ENCODE measurements around the gene CPXM2. TPM values are rescaled to one million over a fixed set of nuclear protein-coding genes. Genes with fewer than 3 reads are reported as not detected.

Gene CPXM2
- total RNA-seq, 2 donors from 2014 or later: not detected

GRCh38 chr10:123890756-123891143 is 857 bp downstream of the CPXM2 start:
- DNase-seq (ENCODE audit: low spot score): no peak

DNA sequence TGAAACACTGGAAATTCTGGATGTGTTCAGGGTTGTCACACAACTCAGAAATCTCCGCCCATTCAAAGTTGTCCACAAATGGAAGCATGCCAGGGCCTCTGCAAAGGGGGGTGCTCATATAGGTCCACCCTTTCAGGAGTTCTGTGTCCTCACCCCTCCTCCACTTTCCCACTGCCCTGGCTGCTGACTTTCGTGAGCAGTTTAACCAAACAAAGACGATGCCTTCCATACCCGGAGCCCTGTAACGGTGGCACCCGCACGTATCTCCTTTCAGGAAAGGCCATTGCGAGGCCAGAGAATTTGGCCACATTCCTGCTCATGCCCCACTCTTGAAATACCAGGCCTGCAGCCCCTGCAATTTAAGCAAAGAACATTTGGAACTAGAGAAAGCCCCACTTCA is 1.4 kb downstream of the CPXM2 start:
- H3K4me3 Mint-ChIP-seq: no peak overlapping the region
- no peak for ATAC-seq

More at GRCh38 chr10:123890756-123891143, 857 bp downstream of the CPXM2 start:
- no peak for ATAC-seq
- no peaks in the 10 kb centered on the region for H3K9me3 Mint-ChIP-seq
- H3K4me3 Mint-ChIP-seq: no peak overlapping the region
- H3K36me3 Mint-ChIP-seq: no peaks in the 10 kb centered on the region
- no peaks in the 10 kb centered on the region for H3K4me1 Mint-ChIP-seq (ENCODE audit: low read depth in 2 of 2)
- no peak overlapping the region for H3K27ac Mint-ChIP-seq
- peaks cover 25 to 31% of the 10 kb centered on the region in 2 donors for H3K27me3 Mint-ChIP-seq

GRCh38 chr10:123889821-123890220 is 1.8 kb downstream of the CPXM2 start:
- peaks cover 25 to 31% of the 10 kb centered on the region in 2 donors for H3K27me3 Mint-ChIP-seq
- no peaks in the 10 kb centered on the region for H3K4me1 Mint-ChIP-seq (ENCODE audit: low read depth in 2 of 2)
- DNase-seq (ENCODE audit: low spot score): no peak
- ATAC-seq: no peak
- no peaks in the 10 kb centered on the region for H3K9me3 Mint-ChIP-seq
- H3K36me3 Mint-ChIP-seq: no peaks in the 10 kb centered on the region
- H3K4me3 Mint-ChIP-seq: no peak overlapping the region
- no peak overlapping the region for H3K27ac Mint-ChIP-seq

More for the DNA sequence above, 1.4 kb downstream of the CPXM2 start:
- Mint-ChIP-seq H3K36me3 (no peaks in the 10 kb centered on the region), H3K27me3 (peaks cover 25 to 31% of the 10 kb centered on the region in 2 donors), H3K9me3 (no peaks in the 10 kb centered on the region), H3K27ac (no peak overlapping the region), H3K4me1 (ENCODE audit: low read depth in 2 of 2) (no peaks in the 10 kb centered on the region)
- no peak for DNase-seq (ENCODE audit: low spot score)

DNA sequence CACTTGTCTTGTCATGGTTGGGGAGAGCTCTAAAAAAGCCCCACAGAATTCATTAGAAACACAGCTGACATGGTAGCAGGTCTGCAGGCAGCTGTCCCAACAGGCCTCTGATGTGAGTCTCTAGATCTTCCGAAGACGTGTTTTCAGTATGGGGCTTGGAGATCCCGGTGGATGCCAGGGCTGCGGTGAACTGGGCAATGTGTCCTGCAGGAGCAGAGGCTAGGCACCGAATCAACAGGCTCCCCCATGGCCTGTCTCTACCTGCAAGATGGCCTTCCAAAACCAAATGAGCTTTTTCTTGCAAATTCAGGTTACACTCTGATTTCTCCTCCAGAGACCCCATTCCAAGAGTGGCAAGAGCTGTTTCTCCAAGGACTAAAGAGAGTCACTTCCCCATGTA is 2.9 kb downstream of the CPXM2 start:
- no peak for DNase-seq (ENCODE audit: low spot score)
- H3K36me3 Mint-ChIP-seq: no peaks in the 10 kb centered on the region
- H3K4me1 Mint-ChIP-seq (ENCODE audit: low read depth in 2 of 2): no peaks in the 10 kb centered on the region
- peaks cover 25 to 26% of the 10 kb centered on the region in 2 donors for H3K27me3 Mint-ChIP-seq
- ATAC-seq: no peak
- no peak overlapping the region for H3K4me3 Mint-ChIP-seq
- no peak overlapping the region for H3K27ac Mint-ChIP-seq
- H3K9me3 Mint-ChIP-seq: no peaks in the 10 kb centered on the region

GRCh38 chr10:123888256-123888655 is 3.4 kb downstream of the CPXM2 start:
- H3K27me3 Mint-ChIP-seq: peaks cover 25 to 26% of the 10 kb centered on the region in 2 donors
- ATAC-seq (no peak), DNase-seq (ENCODE audit: low spot score) (no peak)
- no peaks in the 10 kb centered on the region for H3K4me1 Mint-ChIP-seq (ENCODE audit: low read depth in 2 of 2)
- H3K27ac Mint-ChIP-seq: no peak overlapping the region
- no peak overlapping the region for H3K4me3 Mint-ChIP-seq
- H3K36me3 Mint-ChIP-seq: no peaks in the 10 kb centered on the region
- H3K9me3 Mint-ChIP-seq: no peaks in the 10 kb centered on the region

DNA sequence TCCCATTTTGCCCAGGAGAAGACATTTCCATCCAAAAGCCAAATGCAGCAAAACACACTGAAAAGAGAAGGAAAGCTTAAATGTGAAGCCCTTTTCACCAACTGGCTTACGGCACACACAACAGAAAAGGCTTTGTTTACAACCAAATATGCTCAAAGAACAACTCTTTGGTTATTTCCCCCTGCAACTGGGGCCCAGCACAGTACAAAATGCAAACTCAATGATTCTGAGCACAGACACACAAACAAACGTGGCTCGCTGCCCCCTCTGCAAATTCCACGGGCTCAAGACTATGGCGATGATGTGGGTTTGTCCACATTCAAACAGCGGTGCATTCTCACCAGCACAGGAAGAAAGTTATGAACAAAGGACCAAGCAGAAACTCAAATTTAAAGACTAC is 5.3 kb downstream of the CPXM2 start:
- Mint-ChIP-seq H3K27ac (no peak overlapping the region), H3K27me3 (peaks cover 17 to 22% of the 10 kb centered on the region in 2 donors), H3K9me3 (no peaks in the 10 kb centered on the region), H3K36me3 (no peaks in the 10 kb centered on the region), H3K4me3 (no peak overlapping the region), H3K4me1 (ENCODE audit: low read depth in 2 of 2) (no peaks in the 10 kb centered on the region)
- ATAC-seq (no peak), DNase-seq (ENCODE audit: low spot score) (no peak)

GRCh38 chr10:123885406-123886170 is 6.0 kb downstream of the CPXM2 start:
- Mint-ChIP-seq H3K4me1 (ENCODE audit: low read depth in 2 of 2) (no peaks in the 10 kb centered on the region), H3K27ac (no peak overlapping the region), H3K9me3 (no peaks in the 10 kb centered on the region), H3K4me3 (no peak overlapping the region), H3K27me3 (peaks cover 13 to 17% of the 10 kb centered on the region in 2 donors), H3K36me3 (no peaks in the 10 kb centered on the region)
- ATAC-seq (no peak), DNase-seq (ENCODE audit: low spot score) (no peak)

- H3K4me1 Mint-ChIP-seq (ENCODE audit: low read depth in 2 of 2): no peaks in the 10 kb centered on the region
- H3K27me3 Mint-ChIP-seq: peaks cover 6 to 11% of the 10 kb centered on the region in 2 donors
- no peak overlapping the region for H3K27ac Mint-ChIP-seq
- H3K4me3 Mint-ChIP-seq: no peak overlapping the region
- ATAC-seq: no peak
- no peaks in the 10 kb centered on the region for H3K9me3 Mint-ChIP-seq
- no peak for DNase-seq (ENCODE audit: low spot score)
- H3K36me3 Mint-ChIP-seq: no peaks in the 10 kb centered on the region
Observed at GRCh38 chr10:123884907-123885381, 6.7 kb downstream of the CPXM2 start.

DNA sequence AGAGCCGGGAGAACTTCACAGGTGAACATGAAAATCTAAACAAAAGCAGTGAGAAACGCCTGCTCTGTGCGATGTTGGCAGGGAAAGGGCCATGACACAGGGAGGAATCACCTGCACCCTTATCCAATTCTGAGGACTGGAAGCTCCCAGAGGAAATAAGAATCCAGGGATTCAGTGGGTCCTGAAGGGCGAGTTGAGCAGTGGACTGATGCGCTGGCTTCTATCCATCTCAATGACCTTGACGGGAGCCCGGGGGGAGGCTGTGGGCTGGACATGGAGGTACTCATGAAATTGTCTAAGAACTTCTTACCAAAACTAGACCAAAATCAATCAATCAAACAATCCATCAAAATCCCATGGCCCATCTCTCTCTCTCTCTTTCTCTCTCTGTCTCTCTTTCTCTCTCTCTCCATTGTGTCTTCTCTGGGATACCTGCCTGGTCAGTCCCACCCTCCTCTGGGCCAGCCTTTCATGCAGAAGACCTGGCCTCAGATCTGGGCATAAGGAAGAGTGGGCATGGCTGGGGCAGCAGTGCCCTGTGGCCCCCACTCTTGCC is 7.2 kb downstream of the CPXM2 start:
- ATAC-seq (no peak), DNase-seq (ENCODE audit: low spot score) (no peak)
- no peaks in the 10 kb centered on the region for H3K9me3 Mint-ChIP-seq
- H3K4me1 Mint-ChIP-seq (ENCODE audit: low read depth in 2 of 2): no peaks in the 10 kb centered on the region
- H3K4me3 Mint-ChIP-seq: no peak overlapping the region
- H3K27ac Mint-ChIP-seq: no peak overlapping the region
- H3K36me3 Mint-ChIP-seq: no peaks in the 10 kb centered on the region
- peaks cover 1 to 7% of the 10 kb centered on the region in 2 donors for H3K27me3 Mint-ChIP-seq

GRCh38 chr10:123883673-123884320 is 7.8 kb downstream of the CPXM2 start:
- Mint-ChIP-seq H3K27me3 (peaks cover 3 to 7% of the 10 kb centered on the region in 2 donors), H3K4me3 (no peak overlapping the region), H3K9me3 (no peaks in the 10 kb centered on the region), H3K4me1 (ENCODE audit: low read depth in 2 of 2) (no peaks in the 10 kb centered on the region), H3K36me3 (no peaks in the 10 kb centered on the region), H3K27ac (no peak overlapping the region)
- DNase-seq (ENCODE audit: low spot score) (no peak), ATAC-seq (no peak)

DNA sequence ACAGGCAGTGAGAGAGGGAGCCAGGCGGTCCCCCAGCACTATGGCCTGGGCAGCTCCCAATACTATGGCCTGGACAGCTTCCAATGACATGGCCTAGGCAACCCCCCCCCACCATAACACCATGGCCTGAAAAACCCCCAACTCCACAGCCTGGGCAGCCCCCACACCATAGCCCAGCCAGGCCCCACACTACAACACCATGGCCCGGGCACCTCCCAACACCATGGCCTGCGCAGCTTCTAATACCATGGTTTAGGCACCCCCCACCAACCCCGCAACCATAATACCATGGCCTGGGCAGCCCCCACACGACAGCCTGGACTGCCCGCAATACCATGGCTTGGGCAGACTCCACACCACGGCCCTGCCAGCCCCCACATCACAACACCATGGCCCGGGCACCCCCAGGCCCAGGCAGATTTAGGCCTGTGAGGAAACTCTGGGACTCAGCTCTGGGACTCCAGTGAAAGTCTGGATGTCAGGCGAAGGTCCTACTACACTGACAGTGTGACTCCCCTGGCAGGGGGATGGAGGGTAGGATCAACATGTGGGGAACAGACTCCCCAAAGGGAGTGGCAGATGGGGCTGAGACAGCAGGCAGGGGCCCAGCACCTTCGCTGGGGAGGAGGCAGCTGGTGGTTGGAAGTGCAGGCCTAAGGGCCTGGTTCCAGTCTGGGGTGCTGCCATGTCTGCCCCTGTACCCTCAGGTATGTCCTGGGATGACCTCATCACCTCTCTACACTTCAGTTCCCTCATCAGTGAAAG is 8.7 kb downstream of the CPXM2 start:
- ATAC-seq (peak; percentile 25 to 54), DNase-seq (ENCODE audit: low spot score) (no peak)
- H3K27ac Mint-ChIP-seq: no peak overlapping the region
- peaks cover 7% of the 10 kb centered on the region in 2 donors for H3K27me3 Mint-ChIP-seq
- no peak overlapping the region for H3K4me3 Mint-ChIP-seq
- H3K4me1 Mint-ChIP-seq (ENCODE audit: low read depth in 2 of 2): no peaks in the 10 kb centered on the region
- H3K9me3 Mint-ChIP-seq: no peaks in the 10 kb centered on the region
- no peaks in the 10 kb centered on the region for H3K36me3 Mint-ChIP-seq

GRCh38 chr10:123882177-123882576 is 9.4 kb downstream of the CPXM2 start:
- H3K27me3 Mint-ChIP-seq: peaks cover 4 to 7% of the 10 kb centered on the region in 2 donors
- ATAC-seq (no peak), DNase-seq (ENCODE audit: low spot score) (no peak)
- H3K27ac Mint-ChIP-seq: no peak overlapping the region
- no peaks in the 10 kb centered on the region for H3K36me3 Mint-ChIP-seq
- H3K4me3 Mint-ChIP-seq: no peak overlapping the region
- no peaks in the 10 kb centered on the region for H3K9me3 Mint-ChIP-seq
- H3K4me1 Mint-ChIP-seq (ENCODE audit: low read depth in 2 of 2): no peaks in the 10 kb centered on the region

- no peaks in the 10 kb centered on the region for H3K36me3 Mint-ChIP-seq
- H3K4me3 Mint-ChIP-seq: no peak overlapping the region
- no peak for DNase-seq (ENCODE audit: low spot score)
- peaks cover 0 to 2% of the 10 kb centered on the region in 2 donors for H3K4me1 Mint-ChIP-seq (ENCODE audit: low read depth in 2 of 2)
- no peaks in the 10 kb centered on the region for H3K9me3 Mint-ChIP-seq
- H3K27ac Mint-ChIP-seq: no peak overlapping the region
- H3K27me3 Mint-ChIP-seq: peaks cover 6 to 7% of the 10 kb centered on the region in 2 donors
- no peak for ATAC-seq
Observed at GRCh38 chr10:123879606-123880257, 11.9 kb downstream of the CPXM2 start.
